Progenitor cell of endocrine pancreas (in vitro differentiated cells): ENCODE results near the gene SCD. TPM values are rescaled to one million over a fixed set of nuclear protein-coding genes. Genes with fewer than 3 reads are reported as not detected.
A peak's percentile ranks its signal among the peaks of the same experiment; 100 is the strongest.

ENCODE experiments used
- DNase-seq: peaks from one replicate; pipeline ENCODE4 v3.0.0; 2021; ENCODE audit warnings: low spot score; ENCODE audit not compliant: unreplicated experiment
- H3K27ac Mint-ChIP-seq: 2 replicates; pipeline ENCODE4 v1.8.0; 2021; ENCODE audit warnings: mild to moderate bottlenecking, moderate library complexity, mixed read lengths
- H3K27me3 Mint-ChIP-seq: 2 replicates; pipeline ENCODE4 v1.8.0; 2021; ENCODE audit warnings: mixed read lengths
- H3K36me3 Mint-ChIP-seq: 2 replicates; pipeline ENCODE4 v1.8.0; 2022; ENCODE audit warnings: mixed read lengths; ENCODE audit not compliant: insufficient read depth
- H3K4me1 Mint-ChIP-seq: 2 replicates; pipeline ENCODE4 v1.8.0; 2021; ENCODE audit warnings: low read depth, mixed read lengths
- H3K4me3 Mint-ChIP-seq: 2 replicates; pipeline ENCODE4 v1.8.0; 2021; ENCODE audit warnings: low read depth, mild to moderate bottlenecking, moderate library complexity, mixed read lengths
- H3K9me3 Mint-ChIP-seq: 2 replicates; pipeline ENCODE4 v1.8.0; 2021; ENCODE audit warnings: low read depth, mixed read lengths
- CTCF ChIP-seq: fragments of 200-600 bp; sonication (generic); IDR thresholded peaks from one replicate; pipeline ENCODE4 v1.5.0; 2021; ENCODE audit warnings: antibody characterized with exemption, mild to moderate bottlenecking; ENCODE audit not compliant: unreplicated experiment
- total RNA-seq: library from RNA; stranded (reverse); gene quantifications from 2 replicates; pipeline ENCODE4 v1.2.1, GENCODE V29; 2021

Gene SCD
- total RNA-seq, 1 donor from 2014 or later, result 281 TPM

- peaks cover 13% of the 10 kb centered on the region for H3K36me3 Mint-ChIP-seq
Measured at GRCh38 chr10:100345570-100346330, 1.3 kb upstream of the SCD start.

GRCh38 chr10:100346351-100346764 lies 675 bp upstream of the SCD start:
- peaks cover 50% of the 10 kb centered on the region for H3K4me1 Mint-ChIP-seq
- H3K36me3 Mint-ChIP-seq, result peaks cover 17% of the 10 kb centered on the region
- no peak for TF ChIP-seq CTCF
- no peaks in the 10 kb centered on the region for H3K27me3 Mint-ChIP-seq
- DNase-seq, result peak; percentile 54
- peak overlapping the region; percentile 89 for H3K27ac Mint-ChIP-seq
- peak overlapping the region; percentile 95 for H3K4me3 Mint-ChIP-seq
- no peaks in the 10 kb centered on the region for H3K9me3 Mint-ChIP-seq

More at GRCh38 chr10:100345570-100346330, 1.3 kb upstream of the SCD start:
- TF ChIP-seq CTCF, result no peak
- Mint-ChIP-seq H3K4me3 (peak overlapping the region; percentile 95), H3K4me1 (peaks cover 50% of the 10 kb centered on the region), H3K27ac (peak overlapping the region; percentile 89), H3K27me3 (no peaks in the 10 kb centered on the region), H3K9me3 (no peaks in the 10 kb centered on the region)
- no peak for DNase-seq

- Mint-ChIP-seq H3K4me1 (peaks cover 46% of the 10 kb centered on the region), H3K36me3 (peaks cover 26% of the 10 kb centered on the region), H3K9me3 (no peaks in the 10 kb centered on the region), H3K27ac (peak overlapping the region; percentile 94), H3K27me3 (no peaks in the 10 kb centered on the region), H3K4me3 (peak overlapping the region; percentile 95)
- DNase-seq, result no peak
- TF ChIP-seq CTCF, result no peak
Measured at GRCh38 chr10:100347568-100348195, 649 bp downstream of the SCD start.

- Mint-ChIP-seq H3K9me3 (no peaks in the 10 kb centered on the region), H3K4me1 (peaks cover 46% of the 10 kb centered on the region), H3K27me3 (no peaks in the 10 kb centered on the region), H3K36me3 (peaks cover 31% of the 10 kb centered on the region), H3K4me3 (peak overlapping the region; percentile 95), H3K27ac (peak overlapping the region; percentile 65)
- no peak for TF ChIP-seq CTCF
- DNase-seq, result no peak
Measured at GRCh38 chr10:100348389-100348927, 1.4 kb downstream of the SCD start.

GRCh38 chr10:100349087-100349486 lies 2.1 kb downstream of the SCD start:
- no peak for TF ChIP-seq CTCF
- no peaks in the 10 kb centered on the region for H3K9me3 Mint-ChIP-seq
- peak overlapping the region; percentile 95 for H3K4me3 Mint-ChIP-seq
- peaks cover 36% of the 10 kb centered on the region for H3K36me3 Mint-ChIP-seq
- DNase-seq, result no peak
- peak overlapping the region; percentile 29 for H3K27ac Mint-ChIP-seq
- H3K4me1 Mint-ChIP-seq, result peaks cover 46% of the 10 kb centered on the region
- H3K27me3 Mint-ChIP-seq, result no peaks in the 10 kb centered on the region
